Karpas-422 (cell line): ENCODE data around the gene KCNV2. TPM values are rescaled to one million over a fixed set of nuclear protein-coding genes. Genes with fewer than 3 reads are reported as not detected.
A peak's percentile ranks its signal among the peaks of the same experiment; 100 is the strongest.

ENCODE experiments used
- DNase-seq: peaks from one replicate; pipeline ENCODE4 v3.0.0-alpha.2; 2015
- H2AFZ ChIP-seq: fragments of 200-600 bp; sonication (generic); 2 replicates; pipeline ENCODE4 v1.6.1; 2014; ENCODE audit warnings: antibody characterized with exemption, low read length, mixed read lengths
- H3K27ac ChIP-seq: fragments of 200-600 bp; sonication (generic); 2 replicates; pipeline ENCODE4 v1.5.1; 2014; ENCODE audit warnings: mild to moderate bottlenecking, low read length, moderate library complexity
- H3K27me3 ChIP-seq: fragments of 200-600 bp; sonication (generic); 2 replicates; pipeline ENCODE4 v1.6.1; 2014; ENCODE audit warnings: low read length, mixed read lengths
- H3K36me3 ChIP-seq: fragments of 200-600 bp; sonication (generic); 2 replicates; pipeline ENCODE4 v1.6.1; 2014; ENCODE audit warnings: low read length, mixed read lengths; ENCODE audit not compliant: insufficient read depth
- H3K4me1 ChIP-seq: fragments of 200-600 bp; sonication (generic); 2 replicates; pipeline ENCODE4 v1.6.1; 2014; ENCODE audit warnings: mild to moderate bottlenecking, low read length, mixed read lengths
- H3K4me2 ChIP-seq: fragments of 200-600 bp; sonication (generic); 2 replicates; pipeline ENCODE4 v1.6.1; 2014; ENCODE audit warnings: low read length, low read depth, mild to moderate bottlenecking; ENCODE audit not compliant: poor library complexity, severe bottlenecking
- H3K4me3 ChIP-seq: fragments of 200-600 bp; sonication (generic); 2 replicates; pipeline ENCODE4 v1.5.1; 2014; ENCODE audit warnings: mild to moderate bottlenecking, antibody characterized with exemption, low read length, mixed read lengths
- H3K79me2 ChIP-seq: fragments of 200-600 bp; sonication (generic); 2 replicates; pipeline ENCODE4 v1.6.1; 2014; ENCODE audit warnings: mild to moderate bottlenecking, low read length, mixed read lengths
- H3K9ac ChIP-seq: fragments of 200-600 bp; sonication (generic); 2 replicates; pipeline ENCODE4 v1.6.0; 2014; ENCODE audit warnings: low read length
- H3K9me2 ChIP-seq: fragments of 200-600 bp; sonication (generic), shearing (Covaris generic); replicated peaks from 2 replicates; pipeline ENCODE4 v1.6.0; 2014; ENCODE audit warnings: mild to moderate bottlenecking, low read length, moderate library complexity; ENCODE audit not compliant: insufficient read depth
- H3K9me3 ChIP-seq: fragments of 300-700, 200-600 bp; sonication (generic); 2 replicates; pipeline ENCODE4 v1.6.1; 2014; ENCODE audit warnings: low read length, mixed read lengths
- H4K20me1 ChIP-seq: fragments of 200-600 bp; sonication (generic); 2 replicates; pipeline ENCODE4 v1.6.1; 2014; ENCODE audit warnings: mild to moderate bottlenecking, antibody characterized with exemption, low read length, low read depth; ENCODE audit not compliant: insufficient read depth
- total RNA-seq: library from RNA; depleted of rRNA; stranded (reverse); fragments of >200 nt; shearing (Covaris generic); gene quantifications from 2 replicates; pipeline ENCODE4 v1.2.3, GENCODE V29; 2014; ENCODE audit warnings: low replicate concordance

Gene KCNV2
- total RNA-seq, 1 experiment from 2014 or later: 1.6 TPM

GRCh38 chr9:2686911-2687310, 30.4 kb upstream of the KCNV2 start:
- H3K4me3 ChIP-seq: no peak overlapping the region
- H3K36me3 ChIP-seq: no peaks in the 10 kb centered on the region
- no peaks in the 10 kb centered on the region for H3K9me3 ChIP-seq
- no peak overlapping the region for H3K27ac ChIP-seq
- no peaks in the 10 kb centered on the region for H3K27me3 ChIP-seq
- H3K9me2 ChIP-seq: no peaks in the 10 kb centered on the region
- H3K4me1 ChIP-seq: no peaks in the 10 kb centered on the region
- H3K79me2 ChIP-seq: no peaks in the 10 kb centered on the region
- no peak for DNase-seq
- H2AFZ ChIP-seq: no peak overlapping the region
- H3K4me2 ChIP-seq: no peak overlapping the region
- no peak overlapping the region for H3K9ac ChIP-seq
- H4K20me1 ChIP-seq: no peaks in the 10 kb centered on the region

DNA sequence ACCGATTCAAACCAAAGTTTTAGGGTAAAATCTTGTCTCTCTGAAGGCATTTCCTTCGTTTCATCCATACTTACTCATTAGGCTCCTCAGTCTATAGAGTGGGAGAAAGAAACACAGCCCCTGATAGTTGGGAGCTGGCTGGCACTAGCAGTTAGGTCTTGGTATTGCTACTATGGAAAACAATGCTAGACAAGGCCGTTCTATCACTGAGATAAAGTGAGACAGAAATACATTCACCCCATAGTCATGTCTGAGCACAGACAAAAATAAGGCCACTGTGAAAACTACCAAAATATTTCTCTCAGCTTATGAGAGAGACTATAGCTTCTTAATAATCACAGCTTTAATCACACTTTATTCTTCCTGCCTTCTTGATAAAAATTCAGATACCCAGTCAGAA, 28.7 kb upstream of the KCNV2 start:
- Histone ChIP-seq H4K20me1 (no peaks in the 10 kb centered on the region), H3K27me3 (no peaks in the 10 kb centered on the region), H3K9ac (no peak overlapping the region), H3K9me2 (no peaks in the 10 kb centered on the region), H3K27ac (no peak overlapping the region), H3K9me3 (no peaks in the 10 kb centered on the region), H3K4me3 (no peak overlapping the region), H3K4me1 (no peaks in the 10 kb centered on the region), H2AFZ (no peak overlapping the region), H3K36me3 (no peaks in the 10 kb centered on the region), H3K79me2 (no peaks in the 10 kb centered on the region), H3K4me2 (no peak overlapping the region)
- DNase-seq: no peak

GRCh38 chr9:2691212-2691611, 26.1 kb upstream of the KCNV2 start:
- Histone ChIP-seq H3K4me3 (no peak overlapping the region), H3K4me2 (no peak overlapping the region), H3K9me2 (no peaks in the 10 kb centered on the region), H3K9ac (no peak overlapping the region), H3K9me3 (no peaks in the 10 kb centered on the region), H3K4me1 (no peaks in the 10 kb centered on the region), H3K27ac (no peak overlapping the region), H2AFZ (no peak overlapping the region), H3K27me3 (no peaks in the 10 kb centered on the region), H4K20me1 (no peaks in the 10 kb centered on the region), H3K36me3 (no peaks in the 10 kb centered on the region), H3K79me2 (no peaks in the 10 kb centered on the region)
- no peak for DNase-seq

- Histone ChIP-seq H3K79me2 (no peaks in the 10 kb centered on the region), H3K4me3 (no peak overlapping the region), H3K27me3 (no peaks in the 10 kb centered on the region), H3K27ac (no peak overlapping the region), H4K20me1 (no peaks in the 10 kb centered on the region), H3K9ac (no peak overlapping the region), H3K36me3 (no peaks in the 10 kb centered on the region), H3K9me3 (no peaks in the 10 kb centered on the region), H3K4me2 (no peak overlapping the region), H3K9me2 (no peaks in the 10 kb centered on the region), H2AFZ (no peak overlapping the region), H3K4me1 (no peaks in the 10 kb centered on the region)
- DNase-seq: no peak
These were observed 25.7 kb upstream of the KCNV2 start for GRCh38 chr9:2691626-2692025.

DNA sequence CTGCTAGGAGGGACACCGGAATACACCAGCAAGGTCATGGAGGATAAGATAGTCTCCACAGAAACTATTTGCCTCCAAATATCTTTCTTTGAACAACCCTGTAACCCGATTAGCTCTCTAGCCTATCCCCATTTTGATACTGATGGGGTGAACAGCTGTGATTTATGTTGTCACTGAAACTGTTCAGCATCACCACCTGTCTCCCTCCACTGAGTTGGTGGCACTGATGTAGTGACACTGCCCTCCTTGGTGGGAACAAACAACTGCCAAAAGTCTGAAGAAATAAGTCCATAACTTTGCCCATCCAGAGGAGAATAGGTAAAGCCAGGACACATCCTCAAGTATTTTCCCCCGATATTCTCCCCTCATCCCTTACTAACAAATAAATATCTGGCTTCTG, 24.3 kb upstream of the KCNV2 start:
- Histone ChIP-seq H3K4me1 (peaks cover 6% of the 10 kb centered on the region; the same call in 1 of the 2 replicates), H2AFZ (no peak overlapping the region), H3K36me3 (no peaks in the 10 kb centered on the region), H3K27me3 (no peaks in the 10 kb centered on the region), H3K9me2 (no peaks in the 10 kb centered on the region), H3K9ac (no peak overlapping the region), H4K20me1 (no peaks in the 10 kb centered on the region), H3K27ac (no peak overlapping the region), H3K79me2 (no peaks in the 10 kb centered on the region), H3K4me3 (no peak overlapping the region), H3K9me3 (no peaks in the 10 kb centered on the region), H3K4me2 (no peak overlapping the region)
- DNase-seq: no peak

DNA sequence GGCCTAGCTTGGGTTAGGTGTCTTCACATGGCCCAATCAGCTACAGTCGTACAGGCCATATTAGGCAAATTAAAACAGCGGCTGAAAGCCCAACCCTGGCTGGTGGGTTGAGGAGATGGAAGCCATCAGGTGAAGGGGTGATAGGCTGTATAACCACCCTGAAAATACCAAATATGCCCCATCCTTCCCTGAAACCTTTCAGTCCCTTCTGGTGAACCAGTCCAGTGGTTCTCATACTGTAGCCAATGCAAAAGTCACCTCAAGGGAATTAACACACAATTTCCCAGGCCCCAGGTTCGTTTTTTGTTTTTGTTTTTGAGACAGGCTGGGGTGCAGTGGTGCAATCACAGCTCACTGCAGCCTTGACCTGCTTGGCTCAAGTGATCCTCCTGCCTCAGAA, 19.8 kb upstream of the KCNV2 start:
- peaks cover 17% of the 10 kb centered on the region for H3K4me1 ChIP-seq
- H3K9me3 ChIP-seq: no peaks in the 10 kb centered on the region
- H3K27me3 ChIP-seq: no peaks in the 10 kb centered on the region
- H3K27ac ChIP-seq: no peak overlapping the region
- no peaks in the 10 kb centered on the region for H3K79me2 ChIP-seq
- no peak overlapping the region for H2AFZ ChIP-seq
- no peak overlapping the region for H3K9ac ChIP-seq
- H3K4me2 ChIP-seq: no peak overlapping the region
- no peaks in the 10 kb centered on the region for H3K9me2 ChIP-seq
- H3K4me3 ChIP-seq: no peak overlapping the region
- no peak for DNase-seq
- no peaks in the 10 kb centered on the region for H4K20me1 ChIP-seq
- no peaks in the 10 kb centered on the region for H3K36me3 ChIP-seq

- Histone ChIP-seq H4K20me1 (no peaks in the 10 kb centered on the region), H3K9me2 (no peaks in the 10 kb centered on the region), H3K36me3 (no peaks in the 10 kb centered on the region), H3K27me3 (no peaks in the 10 kb centered on the region), H3K4me3 (no peak overlapping the region), H3K27ac (no peak overlapping the region), H3K4me2 (no peak overlapping the region), H3K4me1 (peaks cover 46% of the 10 kb centered on the region), H3K79me2 (no peaks in the 10 kb centered on the region), H2AFZ (no peak overlapping the region), H3K9ac (no peak overlapping the region), H3K9me3 (no peaks in the 10 kb centered on the region)
- DNase-seq: no peak
These were observed 16.9 kb upstream of the KCNV2 start for GRCh38 chr9:2700398-2700797.

DNA sequence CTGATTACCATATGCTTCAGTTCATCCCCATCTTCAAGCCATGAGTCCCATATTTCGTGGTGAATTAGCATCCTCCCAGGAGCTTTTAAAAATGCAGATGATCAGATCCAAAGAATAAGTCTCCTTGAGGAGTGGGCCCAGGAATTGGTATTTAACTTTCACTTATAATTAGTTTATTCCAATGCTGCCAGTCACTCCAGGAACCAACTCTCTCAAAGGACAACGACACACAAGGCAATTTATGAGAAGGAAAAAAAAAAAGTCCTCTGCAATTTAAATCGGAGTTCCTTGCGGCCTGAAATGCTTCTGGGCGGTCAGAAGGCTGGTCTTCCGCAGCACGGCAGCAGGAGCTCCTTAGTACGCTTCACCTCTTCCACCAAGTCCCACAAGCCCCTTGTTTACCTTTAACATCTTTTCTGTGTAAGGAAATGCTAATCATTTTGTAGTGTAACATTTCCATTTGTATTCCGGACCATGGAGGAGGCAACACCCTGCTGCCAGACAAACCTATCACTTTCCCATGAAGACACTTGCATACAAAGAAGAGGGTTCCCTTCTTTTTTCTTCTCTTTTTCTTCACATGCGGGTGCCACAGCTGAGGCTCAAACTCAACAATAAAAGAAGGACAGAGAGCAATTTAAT, 16.3 kb upstream of the KCNV2 start:
- no peak overlapping the region for H3K4me2 ChIP-seq
- no peak overlapping the region for H3K9ac ChIP-seq
- peaks cover 50% of the 10 kb centered on the region for H3K4me1 ChIP-seq
- H3K79me2 ChIP-seq: no peaks in the 10 kb centered on the region
- no peak overlapping the region for H2AFZ ChIP-seq
- no peaks in the 10 kb centered on the region for H4K20me1 ChIP-seq
- peak overlapping the region; percentile 34; the same call in 1 of the 2 replicates for H3K27ac ChIP-seq
- H3K4me3 ChIP-seq: no peak overlapping the region
- H3K9me3 ChIP-seq: no peaks in the 10 kb centered on the region
- DNase-seq: no peak
- H3K9me2 ChIP-seq: no peaks in the 10 kb centered on the region
- H3K36me3 ChIP-seq: no peaks in the 10 kb centered on the region
- H3K27me3 ChIP-seq: no peaks in the 10 kb centered on the region
